GM13977 (cell line): ENCODE measurements around the gene PUM1.

Source experiments
- DNase-seq: peaks from one replicate; pipeline ENCODE4 v3.0.0; 2012; ENCODE audit warnings: low spot score
- CTCF ChIP-seq: IDR thresholded peaks from 2 replicates; pipeline ENCODE4 v1.5.1; 2012; ENCODE audit warnings: mild to moderate bottlenecking, control low read depth; ENCODE audit not compliant: insufficient read depth; ENCODE audit errors: extremely low read depth, missing control alignments
- in situ Hi-C: fragments of 300-500 bp; cut with MboI; formaldehyde crosslinking; loops from one replicate; pipeline ENCODE4 v1.12.0; 2022; ENCODE audit warnings: low sequenced_read_pairs, low pct_unique_long_range_greater_than_20kb, mixed read lengths, inconsistent platforms; ENCODE audit not compliant: unreplicated experiment

Gene PUM1

DNA sequence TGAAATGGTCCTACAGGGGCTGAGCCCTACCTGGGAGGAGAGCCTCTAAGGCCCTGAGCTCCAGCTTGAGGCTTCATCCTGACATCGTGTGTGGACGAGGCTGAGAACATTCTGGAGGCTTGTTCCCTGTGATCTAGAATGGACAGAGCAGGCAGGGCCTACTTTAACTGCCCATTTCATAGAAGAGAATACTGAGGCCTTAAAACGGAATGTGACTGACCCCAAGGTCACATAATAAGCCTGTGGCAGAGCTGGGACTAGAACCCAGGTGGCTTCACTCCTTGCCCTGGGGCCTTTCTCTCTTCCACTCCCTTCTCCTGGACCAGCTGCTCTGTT lies 151.0 kb downstream of the PUM1 start:
- in situ Hi-C loops, result loop anchor here (5.0 kb wide), 2 partner anchors 122 to 192 kb away; partner anchors contain the start of gene MATN1
- no peak for DNase-seq
- TF ChIP-seq CTCF, result no peak

DNA sequence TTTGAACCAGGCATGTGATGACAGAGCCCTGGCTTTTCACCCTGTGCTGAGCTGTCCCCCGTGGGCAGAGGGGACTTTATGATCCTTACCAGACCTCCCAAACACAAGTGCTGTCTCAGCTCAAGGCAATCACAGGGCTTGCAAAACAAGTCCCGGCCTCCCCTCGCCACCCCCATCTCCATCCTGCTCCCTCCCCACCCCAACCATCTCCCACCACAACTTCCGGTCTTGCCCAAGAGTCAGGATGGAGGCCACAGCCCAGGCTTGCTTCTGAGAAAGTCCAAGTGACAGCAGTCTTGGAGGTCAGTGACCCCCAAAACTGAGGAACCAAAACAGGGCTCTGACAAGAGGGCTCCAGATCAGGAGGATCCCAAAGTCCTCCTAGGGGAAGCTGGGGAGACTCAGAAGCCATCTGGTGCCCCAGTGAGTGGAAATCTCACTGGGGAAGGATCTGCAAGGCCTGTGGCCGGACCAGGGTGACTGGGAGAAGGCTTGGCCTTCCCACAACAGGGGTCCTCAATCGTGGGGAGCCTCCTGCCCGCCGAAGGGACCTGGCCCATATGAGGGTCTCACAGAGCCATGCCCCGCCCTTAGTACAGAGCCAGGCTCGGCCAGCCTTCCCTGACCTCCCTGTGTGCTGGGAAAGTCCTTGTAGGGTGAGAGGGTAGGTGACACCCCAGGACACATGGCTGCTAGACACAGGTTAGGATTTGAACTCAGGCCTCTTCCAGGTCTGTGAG lies 152.4 kb downstream of the PUM1 start:
- TF ChIP-seq CTCF, result no peak
- in situ Hi-C loops, result loop anchor here (5.0 kb wide), 2 partner anchors 121 to 191 kb away; partner anchors contain the start of gene MATN1
- DNase-seq, result no peak

DNA sequence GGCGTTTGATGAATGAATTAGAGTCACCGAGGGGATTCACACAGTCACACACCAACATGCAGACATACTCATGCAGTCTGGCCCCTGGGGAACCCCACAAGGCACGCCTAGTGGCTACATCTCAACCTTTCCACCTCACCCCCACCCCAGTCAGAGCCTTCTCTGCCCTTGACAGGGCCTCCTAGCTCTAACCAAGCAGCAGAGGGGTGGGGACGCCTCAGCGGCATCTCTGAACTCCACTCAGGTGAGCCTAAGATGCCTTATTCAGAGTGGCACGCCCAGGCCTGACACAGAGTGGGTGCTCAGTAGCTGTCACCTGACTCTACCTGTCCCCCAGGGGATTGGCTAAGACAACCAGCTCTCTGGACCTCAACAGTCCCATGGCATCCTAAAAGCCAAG lies 153.3 kb downstream of the PUM1 start:
- in situ Hi-C loops, result loop anchor here (5.0 kb wide), 2 partner anchors 120 to 190 kb away; partner anchors contain the start of gene MATN1
- TF ChIP-seq CTCF, result no peak
- no peak for DNase-seq

DNA sequence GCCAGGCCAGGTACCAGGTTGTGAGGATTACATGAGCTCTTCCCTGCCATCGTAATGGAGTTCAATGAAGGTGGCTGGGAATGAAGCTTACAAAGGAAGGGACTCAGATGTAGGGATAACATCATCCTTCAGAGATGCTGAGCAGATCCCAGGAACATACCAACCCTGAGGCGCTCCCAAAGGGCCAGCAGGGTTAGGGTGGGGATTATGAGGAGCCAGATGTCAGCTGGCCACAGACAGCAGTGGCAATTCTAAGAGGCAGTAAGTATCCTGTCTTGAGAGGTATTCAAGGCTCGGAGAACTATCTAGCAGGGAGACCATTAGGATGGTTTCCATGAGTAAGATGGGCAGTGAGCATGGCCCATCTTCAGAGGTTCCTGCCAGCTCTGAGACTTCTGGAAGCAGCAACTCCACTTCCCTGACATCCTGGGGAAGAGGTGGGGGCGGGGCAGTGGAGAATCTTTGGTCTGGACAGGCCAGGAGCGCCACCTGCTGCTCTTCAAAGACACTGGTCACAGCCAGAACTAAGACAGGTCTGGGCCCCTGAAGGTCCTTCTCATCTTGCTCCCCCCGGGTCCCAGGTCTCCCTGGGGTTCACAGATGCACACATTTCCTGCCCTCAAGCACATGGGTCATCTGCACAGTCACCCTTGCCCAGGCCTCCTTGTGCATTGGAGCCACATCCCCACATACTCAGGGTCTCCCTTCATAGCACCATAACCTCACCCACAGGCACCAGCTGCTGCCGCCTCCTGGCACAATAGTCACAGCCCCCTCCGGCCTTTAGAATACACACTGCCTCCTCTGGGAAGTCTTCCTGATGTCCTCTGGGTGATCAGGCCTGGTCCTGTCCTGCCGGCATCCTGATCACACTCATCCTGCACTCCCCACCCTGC lies 154.2 kb downstream of the PUM1 start:
- in situ Hi-C loops, result loop anchor here (5.0 kb wide), 2 partner anchors 119 to 189 kb away; partner anchors contain the start of gene MATN1
- DNase-seq, result peak; percentile 81
- peak; percentile 85 for TF ChIP-seq CTCF

- in situ Hi-C loops, result loop anchor here (5.0 kb wide), 2 partner anchors 117 to 187 kb away; partner anchors contain the start of gene MATN1
- no peak for TF ChIP-seq CTCF
- DNase-seq, result no peak
Observed at GRCh38 chr1:30909365-30910068, 156.0 kb downstream of the PUM1 start.

DNA sequence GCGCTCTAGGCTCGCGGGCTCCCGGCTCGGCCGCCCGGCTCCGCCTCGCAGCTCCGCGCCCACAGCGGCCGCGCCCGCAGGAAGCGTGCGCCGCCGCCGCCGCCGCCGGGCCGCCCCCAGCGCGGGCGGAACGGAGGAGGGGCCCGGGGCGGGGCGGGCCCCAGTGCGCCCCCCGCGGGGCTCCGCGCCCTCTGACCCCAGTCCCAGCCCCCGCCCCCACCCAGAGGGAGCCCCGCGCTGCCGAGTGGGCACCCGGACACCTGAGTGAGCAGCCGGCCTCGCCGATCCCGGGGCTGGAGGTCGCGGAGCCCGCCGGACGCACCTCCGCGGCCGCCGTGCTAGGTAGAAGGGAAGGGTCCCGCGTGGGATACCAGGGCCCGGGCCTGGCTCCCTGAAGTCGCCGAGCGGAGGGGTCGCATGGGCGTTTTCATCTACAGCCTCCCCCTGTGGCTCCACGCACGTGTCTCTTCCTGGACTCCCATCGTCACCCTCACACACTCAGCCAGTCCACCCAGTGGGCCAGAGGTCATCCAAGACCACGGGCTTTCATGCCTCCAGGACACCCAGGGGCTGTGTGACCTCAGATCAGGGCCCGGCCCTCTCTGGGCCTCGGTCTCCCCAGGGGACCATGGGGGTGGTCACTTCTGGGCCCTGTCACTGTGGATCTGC lies 156.7 kb downstream of the PUM1 start, which contains the start of gene SDC3:
SDC3 (minus strand) TSS at position 63 of the 669 bp plus-strand sequence. CDS start 172 bp downstream, outside the sequence.
- peak; percentile 70 for DNase-seq
- TF ChIP-seq CTCF, result no peak
- in situ Hi-C loops, result no loop called here
